Mesenteric fat pad (tissue), 1 donor: ENCODE data around the gene ADGRL2. TPM values are rescaled to one million over a fixed set of nuclear protein-coding genes. Genes with fewer than 3 reads are reported as not detected.

Source experiments
- DNase-seq: peaks from one replicate; pipeline ENCODE4 v3.0.0-alpha.2; 2020; ENCODE audit warnings: low spot score
- total RNA-seq: library from RNA; stranded (reverse); fragmentation: NEBNext Ultra II Directional; extraction: Animal tissue kit (Norgen Biotek cat#: 25700); gene quantifications from one replicate; pipeline ENCODE4 v1.2.1, GENCODE V29; 2021
- donor health status: DM: yes; HTN: yes; CAD: no.

Gene ADGRL2
- total RNA-seq, 1 donor from 2014 or later = 37.1 TPM

- DNase-seq = no peak
Observed at GRCh38 chr1:81976539-81976938, 175.8 kb downstream of the ADGRL2 start.

GRCh38 chr1:81978945-81979344 lies 178.2 kb downstream of the ADGRL2 start:
- no peak for DNase-seq

- DNase-seq = no peak
Observed at GRCh38 chr1:81982523-81982922, 181.8 kb downstream of the ADGRL2 start.

- DNase-seq = no peak
Observed at GRCh38 chr1:81989524-81989923, 188.8 kb downstream of the ADGRL2 start.

- DNase-seq = no peak
Observed at GRCh38 chr1:81990241-81990640, 189.5 kb downstream of the ADGRL2 start.

GRCh38 chr1:81998165-81998564 lies 197.4 kb downstream of the ADGRL2 start:
- no peak for DNase-seq

- DNase-seq = no peak
Observed at GRCh38 chr1:81999364-81999763, 198.6 kb downstream of the ADGRL2 start.

GRCh38 chr1:82000221-82000620 lies 199.5 kb downstream of the ADGRL2 start:
- no peak for DNase-seq

- DNase-seq = no peak
Observed at GRCh38 chr1:82001345-82001744, 200.6 kb downstream of the ADGRL2 start.

GRCh38 chr1:82007804-82008203 lies 207.1 kb downstream of the ADGRL2 start:
- no peak for DNase-seq

GRCh38 chr1:82013702-82014101 lies 213.0 kb downstream of the ADGRL2 start:
- no peak for DNase-seq

- DNase-seq = no peak
Observed at GRCh38 chr1:82015444-82015843, 214.7 kb downstream of the ADGRL2 start.

- DNase-seq = no peak
Observed at GRCh38 chr1:82018319-82018718, 217.6 kb downstream of the ADGRL2 start.

GRCh38 chr1:82019508-82019907 lies 218.8 kb downstream of the ADGRL2 start:
- DNase-seq = no peak

- no peak for DNase-seq
Observed at GRCh38 chr1:82030830-82031229, 230.1 kb downstream of the ADGRL2 start.

GRCh38 chr1:82032068-82032467 lies 231.3 kb downstream of the ADGRL2 start:
- no peak for DNase-seq

- no peak for DNase-seq
Observed at GRCh38 chr1:82034812-82035211, 234.1 kb downstream of the ADGRL2 start.
